ENCODE data around the gene LIPA.

The LIPA gene

GRCh38 chr10:89240519-89240918 lies 11.1 kb downstream of the LIPA start:
- no peak for DNase-seq (ENCODE audit: low read depth in 2 of 2)

- no peak for DNase-seq (ENCODE audit: low read depth in 2 of 2)
Measured at GRCh38 chr10:89238956-89239644, 12.5 kb downstream of the LIPA start.

- no peak for DNase-seq (ENCODE audit: low read depth in 2 of 2)
Measured at GRCh38 chr10:89237849-89238248, 13.7 kb downstream of the LIPA start.

- DNase-seq (ENCODE audit: low read depth in 2 of 2): no peak
Measured at GRCh38 chr10:89236226-89236797, 15.3 kb downstream of the LIPA start.

GRCh38 chr10:89235073-89235798 lies 16.3 kb downstream of the LIPA start:
- DNase-seq (ENCODE audit: low read depth in 2 of 2): no peak

- DNase-seq (ENCODE audit: low read depth in 2 of 2): no peak
Measured at GRCh38 chr10:89233033-89233432, 18.5 kb downstream of the LIPA start.

- no peak for DNase-seq (ENCODE audit: low read depth in 2 of 2)
Measured at GRCh38 chr10:89228962-89229361, 22.6 kb downstream of the LIPA start.

- no peak for DNase-seq (ENCODE audit: low read depth in 2 of 2)
Measured at GRCh38 chr10:89228146-89228545, 23.4 kb downstream of the LIPA start.

- no peak for DNase-seq (ENCODE audit: low read depth in 2 of 2)
Measured at GRCh38 chr10:89226891-89227290, 24.7 kb downstream of the LIPA start.

- no peak for DNase-seq (ENCODE audit: low read depth in 2 of 2)
Measured at GRCh38 chr10:89224739-89225443, 26.7 kb downstream of the LIPA start.

GRCh38 chr10:89221919-89222318 lies 29.7 kb downstream of the LIPA start:
- DNase-seq (ENCODE audit: low read depth in 2 of 2): no peak

- DNase-seq (ENCODE audit: low read depth in 2 of 2): no peak
Measured at GRCh38 chr10:89219513-89220218, 31.9 kb downstream of the LIPA start.

GRCh38 chr10:89217057-89217990 lies 34.3 kb downstream of the LIPA start:
- DNase-seq (ENCODE audit: low read depth in 2 of 2): peak in 1 of 2 donors; percentile 38

GRCh38 chr10:89216056-89216455 lies 35.5 kb downstream of the LIPA start:
- no peak for DNase-seq (ENCODE audit: low read depth in 2 of 2)

- no peak for DNase-seq (ENCODE audit: low read depth in 2 of 2)
Measured at GRCh38 chr10:89215511-89215910, 36.1 kb downstream of the LIPA start.

GRCh38 chr10:89214566-89215165 lies 36.9 kb downstream of the LIPA start:
- no peak for DNase-seq (ENCODE audit: low read depth in 2 of 2)

GRCh38 chr10:89213191-89213808 lies 38.3 kb downstream of the LIPA start:
- DNase-seq (ENCODE audit: low read depth in 2 of 2): no peak

GRCh38 chr10:89210794-89211425 lies 40.7 kb downstream of the LIPA start:
- no peak for DNase-seq (ENCODE audit: low read depth in 2 of 2)

GRCh38 chr10:89209718-89210117 lies 41.9 kb downstream of the LIPA start:
- no peak for DNase-seq (ENCODE audit: low read depth in 2 of 2)

Data from stimulated activated CD8-positive, alpha-beta memory T cell treated with anti-CD3 and anti-CD28 coated beads, Interleukin-7, amount 100 ng/mL, for 1 hour (primary cell).